HepG2 (cell line): ENCODE measurements around the gene ESYT2. TPM values are rescaled to one million over a fixed set of nuclear protein-coding genes. Genes with fewer than 3 reads are reported as not detected.

Experiments used
- ATAC-seq: fragments of 200-7000 bp; cut with Tn5 transposase; 3 replicates; pipeline ENCODE4 v1.9.1; 2020; ENCODE audit warnings: mild to moderate bottlenecking, moderate library complexity
- BruUV-seq: library from RNA; stranded (reverse); fragments of 400-500 nt; replicated peaks from 2 replicates; lab custom pipeline; 2021; lab: Mats Ljungman, UMichigan
- CTCF ChIA-PET: fragments of 300-600 bp; formaldehyde crosslinking; extraction: SDS; loops from one replicate; lab custom pipeline; 2021; ENCODE audit warnings: low total read pairs, inconsistent platforms, low intra/inter-chr PET ratio; lab: Yijun Ruan, JAX
- POLR2A ChIA-PET: fragments of 350-600 bp; sonication (Branson Sonifier 250); formaldehyde crosslinking; loops from one replicate; lab custom pipeline; 2020; ENCODE audit warnings: antibody characterized with exemption, inconsistent platforms; lab: Yijun Ruan, JAX
- DNase-seq: peaks from one replicate; pipeline ENCODE4 v3.0.0-alpha.2; 2015; ENCODE audit warnings: low spot score
- FAIRE-seq: peaks from 3 replicates; lab custom pipeline; 2011; peaks lifted over from hg19 to GRCh38; lab: Jason Lieb, UNC
- H2AFZ ChIP-seq: one replicate; pipeline ENCODE4 v1.6.1; 2011; ENCODE audit warnings: low read length, inconsistent platforms
- H3K27ac ChIP-seq: fragments of 300-600 bp; 3 replicates; pipeline ENCODE4 v1.8.0; 2011; ENCODE audit warnings: mixed run types, mild to moderate bottlenecking, mixed read lengths, low read length, inconsistent platforms; ENCODE audit not compliant: insufficient read depth; ENCODE audit errors: extremely low read length
- H3K27me3 ChIP-seq, 2 experiments: fragments of 200-600 bp in 1 of 2; 2 replicates in 1 of 2; 3 replicates in 1 of 2; pipeline versions ENCODE4 v1.6.0 to v1.8.0; 2011; ENCODE audit warnings: low read length in 2 of 2, mild to moderate bottlenecking in 2 of 2, moderate library complexity in 2 of 2, inconsistent platforms in 1 of 2; ENCODE audit not compliant: insufficient read depth in 2 of 2, control insufficient read depth in 1 of 2
- H3K36me3 ChIP-seq, 2 experiments: fragments of 200-600 bp in 1 of 2; replicated peaks in 1 of 2; 2 replicates in 1 of 2; 3 replicates in 1 of 2; pipeline versions ENCODE4 v1.5.1 to v1.8.0; 2011; ENCODE audit warnings: low read length in 2 of 2, inconsistent platforms in 1 of 2; ENCODE audit not compliant: insufficient read depth in 2 of 2, control insufficient read depth in 1 of 2
- H3K4me1 ChIP-seq: 2 replicates; pipeline ENCODE4 v1.5.1; 2012; ENCODE audit warnings: low read length, inconsistent platforms; ENCODE audit not compliant: insufficient read depth
- H3K4me2 ChIP-seq: 2 replicates; pipeline ENCODE4 v1.6.0; 2011; ENCODE audit warnings: low read depth, low read length, inconsistent platforms
- H3K4me3 ChIP-seq, 3 experiments: fragments of 200-600 bp in 1 of 3; sonication (generic), shearing (Covaris generic) in 1 of 3; replicated peaks in 1 of 3; 2 replicates each; pipeline ENCODE4 v1.5.1; 2011 to 2016; ENCODE audit warnings: low read length in 3 of 3, inconsistent platforms in 2 of 3, low read depth in 2 of 3, mild to moderate bottlenecking in 2 of 3, control low read depth in 1 of 3, mixed read lengths in 1 of 3; ENCODE audit not compliant: insufficient read depth in 1 of 3
- H3K79me2 ChIP-seq: one replicate; pipeline ENCODE4 v1.6.1; 2011; ENCODE audit warnings: low read length, inconsistent platforms; ENCODE audit not compliant: insufficient read depth
- H3K9ac ChIP-seq: 2 replicates; pipeline ENCODE4 v1.6.0; 2011; ENCODE audit warnings: mild to moderate bottlenecking, low read depth, low read length, inconsistent platforms; ENCODE audit not compliant: insufficient read depth
- H3K9me3 ChIP-seq: 2 replicates; pipeline ENCODE4 v1.5.1; 2012; ENCODE audit warnings: mild to moderate bottlenecking, low read length
- H4K20me1 ChIP-seq: 2 replicates; pipeline ENCODE4 v1.6.0; 2011; ENCODE audit warnings: inconsistent platforms, mild to moderate bottlenecking, low read length, moderate library complexity; ENCODE audit not compliant: insufficient read depth
- AGO2 ChIP-seq: fragments of 200-400 bp; formaldehyde crosslinking; optimal IDR thresholded peaks from 2 replicates; pipeline ENCODE3; 2017; ENCODE audit warnings: mild to moderate bottlenecking, low read depth, low read length, moderate library complexity
- ATF7 ChIP-seq, 2 experiments: fragments of 450-650 bp in 1 of 2; sonication (generic) in 1 of 2; formaldehyde crosslinking in 1 of 2; IDR thresholded peaks; 2 replicates each; pipeline versions ENCODE4 v1.4.0 to v1.6.1; 2016 to 2020; ENCODE audit warnings: antibody characterized with exemption in 1 of 2, mild to moderate bottlenecking in 1 of 2, missing genetic modification reagents in 1 of 2
- HMGXB4 ChIP-seq, 2 experiments: sonication (generic) in 1 of 2; formaldehyde crosslinking in 1 of 2; IDR thresholded peaks; 2 replicates each; pipeline versions ENCODE4 v1.4.0 to v1.6.1; 2018 to 2020; ENCODE audit warnings: missing genetic modification reagents in 2 of 2, borderline replicate concordance in 1 of 2, low read depth in 1 of 2, mild to moderate bottlenecking in 1 of 2, missing biosample characterization in 1 of 2
- HNRNPK ChIP-seq: fragments of 200-400 bp; formaldehyde crosslinking; IDR thresholded peaks from 2 replicates; pipeline ENCODE4 v1.6.1; 2018; ENCODE audit warnings: low read length, low read depth, moderate library complexity, mild to moderate bottlenecking; ENCODE audit not compliant: poor library complexity, severe bottlenecking
- KMT2A ChIP-seq: sonication (generic); formaldehyde crosslinking; IDR thresholded peaks from 2 replicates; pipeline ENCODE4 v1.4.0; 2020; ENCODE audit warnings: missing genetic modification reagents
- NAIF1 ChIP-seq: sonication (generic); formaldehyde crosslinking; IDR thresholded peaks from 2 replicates; pipeline ENCODE4 v1.5.0; 2020; ENCODE audit warnings: mild to moderate bottlenecking, missing genetic modification reagents, borderline replicate concordance
- PRMT3 ChIP-seq: sonication (generic); formaldehyde crosslinking; IDR thresholded peaks from 2 replicates; pipeline ENCODE4 v1.8.1; 2022; ENCODE audit warnings: low read depth, mild to moderate bottlenecking, moderate library complexity, missing genetic modification reagents, borderline replicate concordance
- SUZ12 ChIP-seq: fragments of 150-350 bp; IDR thresholded peaks from 2 replicates; pipeline ENCODE4 v1.6.1; 2014; ENCODE audit warnings: low read depth, low read length
- TRIM24 ChIP-seq: sonication (generic); formaldehyde crosslinking; IDR thresholded peaks from 2 replicates; pipeline ENCODE4 v1.8.0; 2022; ENCODE audit warnings: mild to moderate bottlenecking, missing genetic modification reagents
- TSC22D2 ChIP-seq: sonication (generic); formaldehyde crosslinking; IDR thresholded peaks from 2 replicates; pipeline ENCODE4 v1.5.1; 2020; ENCODE audit warnings: missing genetic modification reagents, mild to moderate bottlenecking, borderline replicate concordance
- ZNF124 ChIP-seq: sonication (generic); formaldehyde crosslinking; IDR thresholded peaks from 2 replicates; pipeline ENCODE4 v1.4.0; 2020; ENCODE audit warnings: missing genetic modification reagents
- ZNF224 ChIP-seq: sonication (generic); formaldehyde crosslinking; IDR thresholded peaks from 2 replicates; pipeline ENCODE4 v1.5.0; 2020; ENCODE audit warnings: mild to moderate bottlenecking, missing genetic modification reagents
- ZNF276 ChIP-seq: sonication (generic); formaldehyde crosslinking; IDR thresholded peaks from 2 replicates; pipeline ENCODE4 v1.4.0; 2020; ENCODE audit warnings: mild to moderate bottlenecking, low read depth, missing genetic modification reagents
- ZNF629 ChIP-seq: sonication (generic); formaldehyde crosslinking; conservative IDR thresholded peaks from 2 replicates; pipeline ENCODE4 v1.5.0; 2020; ENCODE audit warnings: missing genetic modification reagents
- ZNF747 ChIP-seq: sonication (generic); formaldehyde crosslinking; IDR thresholded peaks from 2 replicates; pipeline ENCODE4 v1.8.1; 2023; ENCODE audit warnings: missing genetic modification reagents, mild to moderate bottlenecking, borderline replicate concordance
- WGBS: methylation state at CpG from one replicate; pipeline ENCODE4 v1.1.6; 2017; ENCODE audit warnings: low lambda C conversion rate; 5-methylcytosine and 5-hydroxymethylcytosine counted together
- in situ Hi-C: cut with HindIII; loops from 2 replicates; pipeline ENCODE4 v1.10.0; 2017; ENCODE audit warnings: low pct_unique_long_range_greater_than_20kb; ENCODE audit not compliant: extremely low pct_ligation_motif_present
- intact Hi-C: fragments of 100-400 bp; cut with micrococcal nuclease; formaldehyde crosslinking; loops from one replicate; pipeline ENCODE4 v1.10.0; 2022; ENCODE audit not compliant: unreplicated experiment
- polyA plus RNA-seq, 8 experiments: library from polyadenylated mRNA; depleted of rRNA in 3 of 8; stranded (reverse) in 7 of 8; unstranded in 1 of 8; fragments of >200 nt; fragmentation: Illumina TruSeq in 4 of 8; extraction: Trizol in 4 of 8; gene quantifications; 2 replicates each; pipeline versions ENCODE4 v1.2.1 to v1.2.3, GENCODE V29; 2011 to 2016; ENCODE audit warnings: low read depth in 4 of 8, missing spikeins in 1 of 8, mixed read lengths in 1 of 8; ENCODE audit not compliant: insufficient read depth in 1 of 8
- total RNA-seq, 5 experiments: library from RNA; depleted of rRNA; stranded (reverse); fragments of >200 nt; fragmentation: Illumina TruSeq; extraction: Trizol; gene quantifications; 2 replicates each; pipeline ENCODE4 v1.2.3, GENCODE V29; 2016; ENCODE audit warnings: low read depth in 1 of 5

ESYT2 gene
- total and polyA plus RNA-seq, 2 of the 13 experiments (the other 11 are each of a cell fraction or from before 2014, with no cell fraction given) = 28.5 to 37.3 TPM

- Histone ChIP-seq H3K27me3 (no peaks in the 10 kb centered on the region), H3K27ac (no peak overlapping the region), H2AFZ (no peak overlapping the region), H3K4me3 (no peak overlapping the region), H3K4me2 (no peak overlapping the region), H4K20me1 (no peaks in the 10 kb centered on the region), H3K4me1 (no peaks in the 10 kb centered on the region), H3K36me3 (peaks cover 18 to 66% of the 10 kb centered on the region in 2 experiments), H3K9me3 (no peaks in the 10 kb centered on the region), H3K79me2 (no peaks in the 10 kb centered on the region), H3K9ac (no peak overlapping the region)
- DNase-seq (no peak), FAIRE-seq (no peak), ATAC-seq (no peak)
- POLR2A ChIA-PET = no interaction called here
- in situ Hi-C loops (no loop called here), intact Hi-C loops (no loop called here)
- TF ChIP-seq ZNF629 (CRISPR knock-in tag) (no peak), ATF7 (IDR thresholded peaks at IDR 0.05) (no peak), ATF7 (CRISPR knock-in tag; IDR thresholded peaks at IDR 0.05) (no peak), TSC22D2 (no peak), AGO2 (no peak), ZNF224 (CRISPR knock-in tag) (no peak), ZNF124 (no peak), ZNF276 (CRISPR knock-in tag) (no peak), NAIF1 (CRISPR knock-in tag) (no peak), SUZ12 (no peak), ZNF747 (CRISPR knock-in tag) (no peak), KMT2A (CRISPR knock-in tag) (no peak), PRMT3 (CRISPR knock-in tag) (no peak), HMGXB4 (CRISPR knock-in tag; IDR thresholded peaks at IDR 0.05; ENCODE audit: borderline replicate concordance in 1 of 2, low read depth in 1 of 2) (no peak), HNRNPK (no peak), TRIM24 (CRISPR knock-in tag) (no peak)
- CTCF ChIA-PET = no interaction called here
- WGBS = 91% methylated on average over 10 of the region's 10 CpGs
- BruUV-seq = no TSS peak
Measured at GRCh38 chr7:158745057-158745715, 84.1 kb downstream of the ESYT2 start.
